GM12878 (cell line): Measurements from ENCODE around the gene PI16. TPM values are rescaled to one million over a fixed set of nuclear protein-coding genes. Genes with fewer than 3 reads are reported as not detected.

ENCODE experiments used
- ATAC-seq: fragments of 200-7000 bp; cut with Tn5 transposase; 3 replicates; pipeline ENCODE4 v1.9.1; 2020; ENCODE audit warnings: mild to moderate bottlenecking, moderate library complexity
- BruUV-seq: library from RNA; stranded (reverse); fragments of 400-500 nt; replicated peaks from 2 replicates; lab custom pipeline; 2021; lab: Mats Ljungman, UMichigan
- CTCF ChIA-PET: fragments of 300-600 bp; sonication (Branson Sonifier 250); formaldehyde crosslinking; extraction: SDS; loops from one replicate; lab custom pipeline; 2021; ENCODE audit warnings: inconsistent platforms; lab: Yijun Ruan, JAX
- POLR2A ChIA-PET: fragments of 350-600 bp; formaldehyde crosslinking; extraction: SDS; loops from one replicate; lab custom pipeline; 2021; ENCODE audit warnings: inconsistent platforms; lab: Charles Lee
- RAD21 ChIA-PET: fragments of 300-600 bp; sonication (Branson Sonifier 250); formaldehyde crosslinking; loops from one replicate; lab custom pipeline; 2023; ENCODE audit warnings: antibody characterized with exemption; ENCODE audit not compliant: unreplicated experiment; lab: Charles Lee
- SMC1A ChIA-PET: fragments of 300-600 bp; sonication (Branson Sonifier 250); formaldehyde crosslinking; loops from one replicate; lab custom pipeline; 2023; ENCODE audit not compliant: unreplicated experiment, uncharacterized antibody; lab: Charles Lee
- DNase-seq: peaks from one replicate; pipeline ENCODE4 v3.0.0-alpha.2; 2011; ENCODE audit warnings: low read depth, low spot score
- FAIRE-seq: peaks from 3 replicates; lab custom pipeline; 2011; peaks lifted over from hg19 to GRCh38; lab: Jason Lieb, UNC
- H2AFZ ChIP-seq: 2 replicates; pipeline ENCODE4 v1.6.0; 2011; ENCODE audit warnings: low read depth, low read length, control low read depth; ENCODE audit not compliant: control insufficient read depth
- H3K27ac ChIP-seq: 2 replicates; pipeline ENCODE4 v1.5.1; 2011; ENCODE audit warnings: control low read depth; ENCODE audit not compliant: control insufficient read depth, insufficient read depth
- H3K27me3 ChIP-seq, 2 experiments: replicated peaks in 1 of 2; 2 replicates each; pipeline versions ENCODE4 v1.6.0 to v1.6.1; 2011; ENCODE audit warnings: low read length in 1 of 2; ENCODE audit not compliant: control insufficient read depth in 2 of 2, insufficient read depth in 2 of 2
- H3K36me3 ChIP-seq, 2 experiments: 2 replicates each; pipeline ENCODE4 v1.5.1; 2011; ENCODE audit warnings: low read length in 1 of 2; ENCODE audit not compliant: control insufficient read depth in 2 of 2, insufficient read depth in 2 of 2
- H3K4me1 ChIP-seq: 2 replicates; pipeline ENCODE4 v1.6.1; 2011; ENCODE audit warnings: mild to moderate bottlenecking, low read length, moderate library complexity, mixed read lengths; ENCODE audit not compliant: control insufficient read depth, insufficient read depth
- H3K4me2 ChIP-seq: 2 replicates; pipeline ENCODE4 v1.6.0; 2011; ENCODE audit warnings: control low read depth; ENCODE audit not compliant: control insufficient read depth, insufficient read depth
- H3K4me3 ChIP-seq: fragments of 200-600 bp; sonication (generic); 2 replicates; pipeline ENCODE4 v1.5.1; 2016
- H3K79me2 ChIP-seq: 2 replicates; pipeline ENCODE4 v1.6.0; 2011; ENCODE audit warnings: low read length; ENCODE audit not compliant: control insufficient read depth, insufficient read depth
- H3K9ac ChIP-seq: 2 replicates; pipeline ENCODE4 v1.8.0; 2011; ENCODE audit warnings: low read length, control low read depth, mixed read lengths; ENCODE audit not compliant: control insufficient read depth, insufficient read depth
- H3K9me3 ChIP-seq: replicated peaks from 3 replicates; pipeline ENCODE4 v1.5.1; 2011; ENCODE audit warnings: mild to moderate bottlenecking, low read length; ENCODE audit not compliant: control insufficient read depth, insufficient read depth
- H4K20me1 ChIP-seq: 2 replicates; pipeline ENCODE4 v1.6.0; 2011; ENCODE audit not compliant: control insufficient read depth, insufficient read depth
- CBX3 ChIP-seq: fragments of 200-600 bp; sonication (generic); IDR thresholded peaks from 2 replicates; pipeline ENCODE4 v1.6.1; 2016; ENCODE audit warnings: low read depth, borderline replicate concordance
- CREM ChIP-seq: IDR thresholded peaks from 2 replicates; pipeline ENCODE4 v1.6.1; 2014; ENCODE audit warnings: antibody characterized with exemption, low read depth
- CUX1 ChIP-seq: IDR thresholded peaks from 2 replicates; pipeline ENCODE4 v1.6.1; 2012; ENCODE audit warnings: improper control_type of control experiment, low read depth, low read length; ENCODE audit not compliant: insufficient replicate concordance
- E4F1 ChIP-seq: fragments of 450-650 bp; IDR thresholded peaks from 2 replicates; pipeline ENCODE4 v1.6.1; 2018; ENCODE audit warnings: borderline replicate concordance, mild to moderate bottlenecking; ENCODE audit not compliant: partially characterized antibody
- ETV6 ChIP-seq, 2 experiments: fragments of 450-650 bp in 1 of 2; IDR thresholded peaks in 1 of 2; conservative IDR thresholded peaks in 1 of 2; 2 replicates each; pipeline ENCODE4 v1.6.1; 2014; ENCODE audit warnings: antibody characterized with exemption in 1 of 2, borderline replicate concordance in 1 of 2, low read depth in 1 of 2, mild to moderate bottlenecking in 1 of 2, moderate library complexity in 1 of 2
- HDGF ChIP-seq: fragments of 450-650 bp; IDR thresholded peaks from 2 replicates; pipeline ENCODE4 v1.6.1; 2016; ENCODE audit warnings: antibody characterized with exemption
- IRF4 ChIP-seq: IDR thresholded peaks from 2 replicates; pipeline ENCODE4 v1.6.1; 2011; ENCODE audit warnings: low read depth, low read length
- JUNB ChIP-seq: IDR thresholded peaks from 2 replicates; pipeline ENCODE4 v1.6.1; 2016; ENCODE audit warnings: antibody characterized with exemption, mild to moderate bottlenecking
- MEF2B ChIP-seq: fragments of 450-650 bp; IDR thresholded peaks from 2 replicates; pipeline ENCODE4 v1.6.1; 2018; ENCODE audit warnings: mild to moderate bottlenecking, moderate library complexity; ENCODE audit not compliant: partially characterized antibody, poor library complexity, severe bottlenecking
- MYB ChIP-seq: fragments of 150-350 bp; IDR thresholded peaks from 2 replicates; pipeline ENCODE4 v1.6.1; 2014; ENCODE audit warnings: mild to moderate bottlenecking, low read depth, low read length, borderline replicate concordance
- NFYA ChIP-seq: IDR thresholded peaks from 2 replicates; pipeline ENCODE4 v1.6.1; 2011; ENCODE audit warnings: low read depth, mild to moderate bottlenecking, low read length, improper control_type of control experiment, borderline replicate concordance
- NR2F1 ChIP-seq: fragments of 450-650 bp; conservative IDR thresholded peaks from 2 replicates; pipeline ENCODE4 v1.6.1; 2017; ENCODE audit warnings: mild to moderate bottlenecking
- PML ChIP-seq: IDR thresholded peaks from 2 replicates; pipeline ENCODE4 v1.6.1; 2012; ENCODE audit warnings: low read length, inconsistent platforms
- POLR2A ChIP-seq: IDR thresholded peaks from 2 replicates; pipeline ENCODE4 v1.6.1; 2011; ENCODE audit warnings: low read depth, mild to moderate bottlenecking, low read length
- POLR2AphosphoS5 ChIP-seq: IDR thresholded peaks from 2 replicates; pipeline ENCODE4 v1.6.1; 2011; ENCODE audit warnings: mild to moderate bottlenecking, low read length, inconsistent platforms
- RAD21 ChIP-seq: IDR thresholded peaks from 2 replicates; pipeline ENCODE4 v1.6.1; 2011; ENCODE audit warnings: mild to moderate bottlenecking, low read depth, low read length, moderate library complexity; ENCODE audit not compliant: insufficient read depth
- TCF7 ChIP-seq: IDR thresholded peaks from 2 replicates; pipeline ENCODE4 v1.6.1; 2014; ENCODE audit warnings: antibody characterized with exemption, borderline replicate concordance
- ZNF274 ChIP-seq: IDR thresholded peaks from one replicate; pipeline ENCODE4 v1.8.0; 2011; ENCODE audit not compliant: insufficient read length, insufficient read depth
- WGBS: methylation state at CpG from one replicate; pipeline ENCODE4 v1.1.6; 2016; ENCODE audit warnings: low lambda C conversion rate; ENCODE audit not compliant: insufficient replicate concordance, insufficient coverage; ENCODE audit errors: missing lambda C conversion rate; 5-methylcytosine and 5-hydroxymethylcytosine counted together
- in situ Hi-C: fragments of 300-500 bp; cut with MboI; formaldehyde crosslinking; loops from 9 replicates; pipeline ENCODE4 v1.14.3; 2018; ENCODE audit warnings: mixed read lengths
- intact Hi-C: fragments of 100-400 bp; cut with micrococcal nuclease; formaldehyde crosslinking; loops from one replicate; pipeline ENCODE4 v1.14.2; 2022; ENCODE audit not compliant: unreplicated experiment
- polyA plus RNA-seq, 11 experiments: library from polyadenylated mRNA; depleted of rRNA in 4 of 11; unstranded in 6 of 11; stranded (reverse) in 5 of 11; fragments of >200 nt; fragmentation: Nextera tagmentation in 4 of 11; fragmentation: Illumina TruSeq in 1 of 11; extraction: Ambion mirVana in 4 of 11; extraction: Trizol in 1 of 11; gene quantifications; 1 replicate in 1 of 11; 2 replicates in 10 of 11; pipeline versions ENCODE4 v1.2.1 to v1.2.3, GENCODE V29; 2011 to 2016; ENCODE audit warnings: inconsistent platforms in 2 of 11, missing spikeins in 2 of 11, low read depth in 1 of 11
- total RNA-seq, 4 experiments: library from RNA; depleted of rRNA in 3 of 4; stranded (reverse); fragments of >200 nt in 3 of 4; fragmentation: Illumina TruSeq in 1 of 4; extraction: Trizol in 1 of 4; gene quantifications; 2 replicates each; pipeline versions ENCODE4 v1.2.1 to v1.2.3, GENCODE V29; 2013 to 2021

Gene PI16
- total and polyA plus RNA-seq, 10 of the 15 experiments (the other 5 are each of a cell fraction or from before 2014, with no cell fraction given), result 0.08 to 0.12 TPM; not detected in 8

- no peak overlapping the region for H3K9ac ChIP-seq
- H3K79me2 ChIP-seq, result no peaks in the 10 kb centered on the region
- H2AFZ ChIP-seq, result no peak overlapping the region
- no peak overlapping the region for H3K4me3 ChIP-seq
- no peak for FAIRE-seq
- no TSS peak for BruUV-seq
- no peak overlapping the region for H3K27ac ChIP-seq
- in situ Hi-C loops (no loop called here), intact Hi-C loops (no loop called here)
- no peak for DNase-seq
- no peaks in the 10 kb centered on the region for H3K36me3 ChIP-seq
- ChIA-PET SMC1A (no interaction called here), POLR2A (no interaction called here), CTCF (interaction anchor here (1.1 kb wide), 1 partner anchor 58 kb away, joined by 3 read pairs; no protein-coding TSS in a partner anchor), RAD21 (no interaction called here)
- ATAC-seq, result no peak
- H4K20me1 ChIP-seq, result no peaks in the 10 kb centered on the region
- TF ChIP-seq CREM (no peak), CBX3 (no peak), ZNF274 (no peak), MEF2B (no peak), POLR2AphosphoS5 (no peak), MYB (no peak), PML (no peak), TCF7 (no peak), HDGF (no peak), ETV6 (conservative IDR thresholded peaks at IDR 0.05 in 1 of 2, IDR thresholded peaks at IDR 0.05 in 1 of 2; ENCODE audit: borderline replicate concordance in 1 of 2, low read depth in 1 of 2) (no peak), IRF4 (no peak), E4F1 (no peak), POLR2A (no peak), NR2F1 (no peak), JUNB (no peak), CUX1 (no peak), RAD21 (no peak), NFYA (no peak)
- no peaks in the 10 kb centered on the region for H3K9me3 ChIP-seq
- 97% methylated on average over 4 of the region's 4 CpGs for WGBS
- no peaks in the 10 kb centered on the region for H3K27me3 ChIP-seq
- H3K4me2 ChIP-seq, result no peak overlapping the region
- peaks cover 12% of the 10 kb centered on the region for H3K4me1 ChIP-seq
Observed at GRCh38 chr6:36930483-36930882, 24.1 kb upstream of the PI16 start.
